A673 (cell line): Measurements from ENCODE around the gene CHN1. TPM values are rescaled to one million over a fixed set of nuclear protein-coding genes. Genes with fewer than 3 reads are reported as not detected.
A peak's percentile ranks its signal among the peaks of the same experiment; 100 is the strongest.

Experiments
- BruUV-seq: library from RNA; stranded (reverse); fragments of 400-500 nt; replicated peaks from 2 replicates; lab custom pipeline; 2021; lab: Mats Ljungman, UMichigan
- CTCF ChIA-PET: fragments of 300-600 bp; sonication (Branson Sonifier 250); formaldehyde crosslinking; loops from one replicate; lab custom pipeline; 2022; ENCODE audit warnings: antibody characterized with exemption; lab: Charles Lee
- POLR2A ChIA-PET: fragments of 300-600 bp; sonication (Branson Sonifier 250); formaldehyde crosslinking; loops from one replicate; lab custom pipeline; 2022; ENCODE audit warnings: antibody characterized with exemption; ENCODE audit not compliant: low non-redundant PET; lab: Charles Lee
- DNase-seq: peaks from one replicate; pipeline ENCODE4 v3.0.0-alpha.2; 2015; ENCODE audit warnings: low spot score
- H3K27ac ChIP-seq: fragments of 200-600 bp; sonication (generic); 2 replicates; pipeline ENCODE4 v1.5.1; 2016; ENCODE audit warnings: mixed run types, low read depth, mild to moderate bottlenecking, mixed read lengths, antibody characterized with exemption, low read length; ENCODE audit not compliant: poor library complexity, severe bottlenecking
- H3K27me3 ChIP-seq: fragments of 200-600 bp; sonication (generic); replicated peaks from 2 replicates; pipeline ENCODE4 v1.6.1; 2017; ENCODE audit warnings: mixed run types, low read depth, mild to moderate bottlenecking, mixed read lengths, antibody characterized with exemption, low read length; ENCODE audit not compliant: insufficient read depth, poor library complexity
- H3K36me3 ChIP-seq: fragments of 200-600 bp; sonication (generic); 2 replicates; pipeline ENCODE4 v1.6.1; 2016; ENCODE audit warnings: mixed run types, mild to moderate bottlenecking, mixed read lengths, antibody characterized with exemption, low read length; ENCODE audit not compliant: insufficient read depth, poor library complexity, severe bottlenecking
- H3K4me1 ChIP-seq: fragments of 200-600 bp; sonication (generic); 2 replicates; pipeline ENCODE4 v1.6.1; 2017; ENCODE audit warnings: mixed run types, mild to moderate bottlenecking, mixed read lengths, antibody characterized with exemption, low read length; ENCODE audit not compliant: insufficient read depth, poor library complexity, severe bottlenecking
- H3K4me3 ChIP-seq: fragments of 200-600 bp; sonication (generic); 2 replicates; pipeline ENCODE4 v1.5.1; 2016; ENCODE audit warnings: low read depth, mixed run types, mild to moderate bottlenecking, mixed read lengths, low read length; ENCODE audit not compliant: poor library complexity, severe bottlenecking
- H3K9me3 ChIP-seq: fragments of 200-600 bp; sonication (generic); 2 replicates; pipeline ENCODE4 v1.6.1; 2016; ENCODE audit warnings: mixed run types, low read depth, mild to moderate bottlenecking, mixed read lengths, antibody characterized with exemption, low read length; ENCODE audit not compliant: poor library complexity, severe bottlenecking
- EZH2 ChIP-seq: fragments of 200-600 bp; sonication (generic); IDR thresholded peaks from 2 replicates; pipeline ENCODE4 v1.6.1; 2017; ENCODE audit warnings: borderline replicate concordance, low read depth, mild to moderate bottlenecking, mixed read lengths, antibody characterized with exemption, low read length; ENCODE audit not compliant: poor library complexity, severe bottlenecking
- intact Hi-C: fragments of 100-400 bp; cut with micrococcal nuclease; formaldehyde crosslinking; loops from one replicate; pipeline ENCODE4 v1.10.0; 2022; ENCODE audit not compliant: unreplicated experiment
- total RNA-seq: library from RNA; stranded (reverse); gene quantifications from 2 replicates; pipeline ENCODE4 v1.2.3, GENCODE V29; 2021
- TF ChIP-seq, protein P1 (sequence below): fragments of 300-800, 200-600 bp; sonication (generic); conservative IDR thresholded peaks from 2 replicates; pipeline ENCODE4 v1.5.1; 2017; ENCODE audit warnings: low read depth, mild to moderate bottlenecking, antibody characterized with exemption, low read length, moderate library complexity, mixed read lengths

Gene CHN1
- total RNA-seq, 1 experiment from 2014 or later = 11.3 TPM

GRCh38 chr2:174780191-174780840 is 224.9 kb downstream of the CHN1 start:
- BruUV-seq = no TSS peak
- TF ChIP-seq, protein P1, sequence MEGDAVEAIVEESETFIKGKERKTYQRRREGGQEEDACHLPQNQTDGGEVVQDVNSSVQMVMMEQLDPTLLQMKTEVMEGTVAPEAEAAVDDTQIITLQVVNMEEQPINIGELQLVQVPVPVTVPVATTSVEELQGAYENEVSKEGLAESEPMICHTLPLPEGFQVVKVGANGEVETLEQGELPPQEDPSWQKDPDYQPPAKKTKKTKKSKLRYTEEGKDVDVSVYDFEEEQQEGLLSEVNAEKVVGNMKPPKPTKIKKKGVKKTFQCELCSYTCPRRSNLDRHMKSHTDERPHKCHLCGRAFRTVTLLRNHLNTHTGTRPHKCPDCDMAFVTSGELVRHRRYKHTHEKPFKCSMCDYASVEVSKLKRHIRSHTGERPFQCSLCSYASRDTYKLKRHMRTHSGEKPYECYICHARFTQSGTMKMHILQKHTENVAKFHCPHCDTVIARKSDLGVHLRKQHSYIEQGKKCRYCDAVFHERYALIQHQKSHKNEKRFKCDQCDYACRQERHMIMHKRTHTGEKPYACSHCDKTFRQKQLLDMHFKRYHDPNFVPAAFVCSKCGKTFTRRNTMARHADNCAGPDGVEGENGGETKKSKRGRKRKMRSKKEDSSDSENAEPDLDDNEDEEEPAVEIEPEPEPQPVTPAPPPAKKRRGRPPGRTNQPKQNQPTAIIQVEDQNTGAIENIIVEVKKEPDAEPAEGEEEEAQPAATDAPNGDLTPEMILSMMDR = no peak
- no peak for TF ChIP-seq EZH2
- Histone ChIP-seq H3K4me1 (peaks cover 3% of the 10 kb centered on the region), H3K4me3 (no peak overlapping the region), H3K36me3 (no peaks in the 10 kb centered on the region), H3K27me3 (no peaks in the 10 kb centered on the region), H3K9me3 (no peaks in the 10 kb centered on the region), H3K27ac (no peak overlapping the region)
- POLR2A ChIA-PET = no interaction called here
- intact Hi-C loops = no loop called here
- no peak for DNase-seq
- CTCF ChIA-PET = interaction anchor here (1.5 kb wide), 1 partner anchor 9 kb away, joined by 4 read pairs; no protein-coding TSS in a partner anchor

GRCh38 chr2:174779361-174779928 is 225.7 kb downstream of the CHN1 start:
- Histone ChIP-seq H3K27ac (no peak overlapping the region), H3K9me3 (no peaks in the 10 kb centered on the region), H3K27me3 (no peaks in the 10 kb centered on the region), H3K4me1 (peaks cover 3% of the 10 kb centered on the region), H3K4me3 (no peak overlapping the region), H3K36me3 (no peaks in the 10 kb centered on the region)
- intact Hi-C loops = no loop called here
- no TSS peak for BruUV-seq
- ChIA-PET CTCF (no interaction called here), POLR2A (no interaction called here)
- peak; percentile 28 for DNase-seq
- TF ChIP-seq, protein P1 = no peak
- no peak for TF ChIP-seq EZH2

GRCh38 chr2:174778085-174778981 is 226.8 kb downstream of the CHN1 start:
- Histone ChIP-seq H3K4me3 (no peak overlapping the region), H3K36me3 (no peaks in the 10 kb centered on the region), H3K9me3 (no peaks in the 10 kb centered on the region), H3K27ac (no peak overlapping the region), H3K4me1 (peaks cover 3% of the 10 kb centered on the region), H3K27me3 (no peaks in the 10 kb centered on the region)
- TF ChIP-seq, protein P1 = no peak
- TF ChIP-seq EZH2 = no peak
- intact Hi-C loops = no loop called here
- ChIA-PET POLR2A (no interaction called here), CTCF (no interaction called here)
- no TSS peak for BruUV-seq
- no peak for DNase-seq
